Lower leg skin (tissue), 3 donors: ENCODE data around the gene PSRC1.

Source experiments
- POLR2A ChIP-seq, 2 donors: fragments of 450-650 bp; IDR thresholded peaks; one replicate each; pipeline ENCODE4 v1.6.1; 2016 to 2017; ENCODE audit warnings: antibody characterized with exemption in 2 of 2, mild to moderate bottlenecking in 1 of 2, moderate library complexity in 1 of 2
- TF ChIP-seq, protein P1 (sequence below), 3 donors: fragments of 450-650 bp; IDR thresholded peaks; one replicate each; pipeline ENCODE4 v1.5.1; 2016; ENCODE audit warnings: antibody characterized with exemption in 3 of 3, mild to moderate bottlenecking in 3 of 3, moderate library complexity in 2 of 3

DNA sequence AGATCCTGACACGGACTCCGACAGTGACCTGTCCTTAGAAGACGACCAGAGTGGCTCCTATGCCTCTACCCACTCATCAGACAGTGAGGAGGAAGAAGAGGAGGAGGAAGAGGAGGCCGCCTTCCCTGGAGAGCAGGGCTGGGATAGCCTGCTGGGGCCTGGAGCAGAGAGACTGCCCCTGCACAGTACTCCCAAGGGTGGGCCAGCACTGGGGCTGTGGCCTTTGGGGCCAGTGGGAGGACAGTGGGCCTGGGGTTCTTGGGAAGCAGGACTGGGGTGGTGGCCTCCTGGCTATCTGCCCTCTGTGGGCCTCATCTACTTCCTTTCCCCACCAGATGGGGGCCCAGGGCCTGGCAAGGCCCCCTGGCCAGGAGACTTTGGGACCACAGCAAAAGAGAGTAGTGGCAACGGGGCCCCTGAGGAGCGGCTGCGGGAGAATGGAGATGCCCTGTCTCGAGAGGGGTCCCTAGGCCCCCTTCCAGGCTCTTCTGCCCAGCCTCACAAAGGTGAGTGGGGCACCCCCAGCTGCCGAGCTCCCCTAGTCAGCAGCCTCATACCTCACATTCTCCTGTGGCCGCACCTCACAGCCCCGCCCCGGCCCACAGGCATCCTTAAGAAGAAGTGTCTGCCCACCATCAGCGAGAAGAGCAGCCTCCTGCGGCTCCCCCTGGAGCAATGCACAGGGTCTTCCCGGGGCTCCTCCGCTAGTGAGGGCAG lies 10.0 kb downstream of the PSRC1 start:
- TF ChIP-seq, protein P1, sequence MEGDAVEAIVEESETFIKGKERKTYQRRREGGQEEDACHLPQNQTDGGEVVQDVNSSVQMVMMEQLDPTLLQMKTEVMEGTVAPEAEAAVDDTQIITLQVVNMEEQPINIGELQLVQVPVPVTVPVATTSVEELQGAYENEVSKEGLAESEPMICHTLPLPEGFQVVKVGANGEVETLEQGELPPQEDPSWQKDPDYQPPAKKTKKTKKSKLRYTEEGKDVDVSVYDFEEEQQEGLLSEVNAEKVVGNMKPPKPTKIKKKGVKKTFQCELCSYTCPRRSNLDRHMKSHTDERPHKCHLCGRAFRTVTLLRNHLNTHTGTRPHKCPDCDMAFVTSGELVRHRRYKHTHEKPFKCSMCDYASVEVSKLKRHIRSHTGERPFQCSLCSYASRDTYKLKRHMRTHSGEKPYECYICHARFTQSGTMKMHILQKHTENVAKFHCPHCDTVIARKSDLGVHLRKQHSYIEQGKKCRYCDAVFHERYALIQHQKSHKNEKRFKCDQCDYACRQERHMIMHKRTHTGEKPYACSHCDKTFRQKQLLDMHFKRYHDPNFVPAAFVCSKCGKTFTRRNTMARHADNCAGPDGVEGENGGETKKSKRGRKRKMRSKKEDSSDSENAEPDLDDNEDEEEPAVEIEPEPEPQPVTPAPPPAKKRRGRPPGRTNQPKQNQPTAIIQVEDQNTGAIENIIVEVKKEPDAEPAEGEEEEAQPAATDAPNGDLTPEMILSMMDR (IDR thresholded peaks at IDR 0.05): no peak
- TF ChIP-seq POLR2A (IDR thresholded peaks at IDR 0.05): no peak
